D721Med (cell line): ENCODE data around the gene HSF2BP.
"Not testable (repeated sequence)": the region's sequence is repeated elsewhere in the genome, so short reads cannot be mapped to it uniquely, and the experiment has no call there.

Experiments used
- DNase-seq: peaks from one replicate; pipeline ENCODE4 v3.0.0; 2011; ENCODE audit warnings: low spot score; ENCODE audit not compliant: insufficient read length
- FAIRE-seq: peaks from 2 replicates; lab custom pipeline; 2011; peaks lifted over from hg19 to GRCh38; lab: Jason Lieb, UNC
- CTCF ChIP-seq: IDR thresholded peaks from 2 replicates; pipeline ENCODE4 v1.5.1; 2012; ENCODE audit warnings: mild to moderate bottlenecking, control low read depth; ENCODE audit not compliant: insufficient read depth; ENCODE audit errors: missing control alignments

HSF2BP gene

GRCh38 chr21:43618940-43619339, 40.3 kb downstream of the HSF2BP start:
- no peak for FAIRE-seq
- TF ChIP-seq CTCF, result no peak
- DNase-seq, result no peak

GRCh38 chr21:43616861-43617260, 42.4 kb downstream of the HSF2BP start:
- DNase-seq, FAIRE-seq: not testable (repeated sequence)

GRCh38 chr21:43614839-43615238, 44.4 kb downstream of the HSF2BP start:
- DNase-seq (no peak), FAIRE-seq (no peak)
- TF ChIP-seq CTCF, result no peak

- FAIRE-seq, result no peak
- no peak for TF ChIP-seq CTCF
- DNase-seq, result no peak
These were observed 45.3 kb downstream of the HSF2BP start for GRCh38 chr21:43613755-43614638.

- DNase-seq, result no peak
- peak; percentile 63 for TF ChIP-seq CTCF
- FAIRE-seq, result no peak
These were observed 47.5 kb downstream of the HSF2BP start for GRCh38 chr21:43611598-43612369.

GRCh38 chr21:43609501-43610340, 49.6 kb downstream of the HSF2BP start:
- TF ChIP-seq CTCF, result no peak
- no peak for FAIRE-seq
- no peak for DNase-seq

GRCh38 chr21:43608664-43609063, 50.6 kb downstream of the HSF2BP start:
- DNase-seq (no peak), FAIRE-seq (no peak)
- no peak for TF ChIP-seq CTCF
